Fibroblast of skin of abdomen (primary cell): Measurements from ENCODE around the gene SLAIN2.
A peak's percentile ranks its signal among the peaks of the same experiment; 100 is the strongest.

Source experiments
- DNase-seq: peaks from one replicate; pipeline ENCODE4 v3.0.0-alpha.2; 2013

Gene SLAIN2

DNA sequence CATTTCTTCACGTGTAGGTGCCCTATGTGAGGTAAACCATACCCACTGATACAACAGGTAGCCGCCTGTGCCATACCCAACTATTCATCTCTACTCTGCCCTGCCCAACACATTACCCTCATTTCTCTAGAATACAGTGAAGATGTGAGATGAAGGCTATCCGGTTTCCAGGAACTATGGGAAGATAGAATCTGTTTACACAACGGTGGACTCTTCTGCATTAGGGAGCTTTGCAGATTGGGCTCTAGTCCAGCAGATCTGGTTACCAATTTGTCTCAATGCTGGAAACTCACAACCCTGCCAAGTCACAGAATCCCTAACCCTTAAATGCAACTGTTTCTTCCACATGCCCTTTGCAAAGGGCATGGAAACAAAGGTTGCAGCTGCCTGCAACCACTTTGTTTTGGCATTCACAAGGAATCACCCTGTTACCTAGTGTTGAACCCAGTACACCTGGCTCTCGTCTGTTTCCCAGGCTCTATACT is 6.4 kb upstream of the SLAIN2 start:
- no peak for DNase-seq

DNA sequence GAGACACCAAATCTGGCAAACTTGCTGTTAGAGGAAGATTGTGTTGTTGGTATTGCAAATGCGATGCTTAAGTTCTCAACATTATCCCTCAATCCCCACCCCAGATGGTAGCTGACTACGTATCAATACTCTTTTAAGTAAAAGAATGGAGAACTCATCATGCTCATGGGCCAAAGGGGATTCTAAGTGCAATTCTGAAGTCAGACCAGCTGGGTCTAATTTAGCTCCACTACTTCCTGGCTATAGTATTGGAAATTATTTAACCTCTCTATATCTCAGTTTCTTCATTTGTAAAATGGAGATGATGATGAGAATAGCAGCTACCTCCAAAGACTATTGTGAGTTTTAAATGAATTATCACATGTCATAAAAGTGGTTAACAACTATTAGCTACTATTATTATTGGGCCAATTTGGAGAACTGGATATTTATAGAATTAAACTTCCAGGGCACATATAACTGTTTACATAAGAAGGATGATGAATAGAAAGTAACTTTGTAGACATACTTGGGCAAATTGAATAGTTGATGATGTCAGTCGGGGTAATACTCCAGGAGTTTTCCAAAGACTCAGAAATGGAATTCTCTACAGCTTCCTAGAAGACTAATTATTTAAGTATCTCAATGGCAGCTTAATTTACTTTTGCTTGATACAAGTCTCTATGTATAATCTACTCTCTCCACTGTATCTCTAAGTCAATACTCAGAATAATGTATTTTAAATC is 5.0 kb upstream of the SLAIN2 start:
- DNase-seq, result no peak

DNA sequence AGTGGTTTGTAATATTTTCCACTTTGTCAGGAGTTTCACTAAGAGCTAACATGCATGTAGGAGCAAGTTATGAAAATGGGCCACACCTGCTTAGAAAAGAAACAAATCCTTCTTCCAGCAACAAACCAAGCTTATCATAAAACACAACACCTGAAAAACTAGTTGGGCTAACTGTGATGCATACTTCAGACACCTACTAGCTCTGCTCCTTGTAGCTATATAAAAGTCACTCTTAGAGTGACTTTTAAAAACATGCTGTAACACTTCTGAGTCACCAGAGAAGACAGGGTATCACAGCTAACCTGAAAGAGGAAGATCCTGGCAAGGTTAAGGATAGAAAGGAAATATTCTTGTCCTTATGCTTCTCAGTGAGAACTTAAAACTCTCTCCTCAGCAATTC is 3.6 kb upstream of the SLAIN2 start:
- no peak for DNase-seq

DNA sequence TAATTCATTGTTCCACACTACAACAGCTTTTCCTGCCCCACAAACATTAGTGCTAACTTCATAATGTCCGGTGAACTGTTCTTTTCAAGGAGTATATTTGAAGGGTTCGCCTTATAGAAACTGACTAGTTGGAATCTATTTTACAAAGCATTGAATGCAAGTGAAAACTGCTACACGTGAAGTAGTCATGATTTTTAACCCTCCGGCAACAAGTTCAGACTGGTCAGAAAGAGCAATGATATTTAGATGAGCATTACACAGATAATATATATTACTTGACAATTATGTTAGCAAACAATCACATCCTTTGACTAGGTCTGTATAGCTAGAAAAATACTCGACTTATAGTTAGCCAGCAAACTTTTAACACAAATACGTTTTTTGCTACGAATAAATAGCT is 1.7 kb upstream of the SLAIN2 start:
- no peak for DNase-seq

DNA sequence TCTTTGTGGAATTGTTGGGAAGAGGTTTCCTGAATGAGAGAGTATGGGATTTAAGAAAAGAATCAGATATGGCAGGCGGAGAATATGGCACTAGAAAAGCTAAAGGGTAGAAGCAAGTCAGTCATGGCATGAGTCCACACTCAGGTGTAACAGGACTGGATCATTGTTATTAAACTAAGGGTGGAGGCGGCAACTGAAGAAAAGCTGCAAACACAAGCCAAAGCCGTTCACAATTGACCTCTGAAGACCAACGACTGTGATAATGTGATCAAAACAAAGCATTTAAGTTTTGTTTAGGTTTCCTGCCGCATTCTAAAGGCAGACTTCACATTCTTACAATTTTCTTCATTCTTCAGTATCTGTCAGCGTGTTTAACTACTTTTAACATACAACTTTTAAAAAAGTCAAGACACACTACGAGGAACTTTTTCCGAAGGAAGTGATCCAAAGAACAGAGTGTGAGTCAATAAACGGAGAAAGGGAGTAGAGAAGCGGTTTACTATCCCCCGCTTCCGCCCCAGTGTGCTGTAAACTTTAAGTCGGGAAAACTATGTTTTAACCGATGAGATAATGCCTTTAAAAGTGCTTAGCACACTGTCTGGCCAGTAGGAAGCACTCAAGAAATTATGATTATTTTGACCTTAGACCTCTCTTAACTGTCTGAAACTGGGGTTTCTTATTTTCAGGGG is 909 bp upstream of the SLAIN2 start:
- peak; percentile 63 for DNase-seq

DNA sequence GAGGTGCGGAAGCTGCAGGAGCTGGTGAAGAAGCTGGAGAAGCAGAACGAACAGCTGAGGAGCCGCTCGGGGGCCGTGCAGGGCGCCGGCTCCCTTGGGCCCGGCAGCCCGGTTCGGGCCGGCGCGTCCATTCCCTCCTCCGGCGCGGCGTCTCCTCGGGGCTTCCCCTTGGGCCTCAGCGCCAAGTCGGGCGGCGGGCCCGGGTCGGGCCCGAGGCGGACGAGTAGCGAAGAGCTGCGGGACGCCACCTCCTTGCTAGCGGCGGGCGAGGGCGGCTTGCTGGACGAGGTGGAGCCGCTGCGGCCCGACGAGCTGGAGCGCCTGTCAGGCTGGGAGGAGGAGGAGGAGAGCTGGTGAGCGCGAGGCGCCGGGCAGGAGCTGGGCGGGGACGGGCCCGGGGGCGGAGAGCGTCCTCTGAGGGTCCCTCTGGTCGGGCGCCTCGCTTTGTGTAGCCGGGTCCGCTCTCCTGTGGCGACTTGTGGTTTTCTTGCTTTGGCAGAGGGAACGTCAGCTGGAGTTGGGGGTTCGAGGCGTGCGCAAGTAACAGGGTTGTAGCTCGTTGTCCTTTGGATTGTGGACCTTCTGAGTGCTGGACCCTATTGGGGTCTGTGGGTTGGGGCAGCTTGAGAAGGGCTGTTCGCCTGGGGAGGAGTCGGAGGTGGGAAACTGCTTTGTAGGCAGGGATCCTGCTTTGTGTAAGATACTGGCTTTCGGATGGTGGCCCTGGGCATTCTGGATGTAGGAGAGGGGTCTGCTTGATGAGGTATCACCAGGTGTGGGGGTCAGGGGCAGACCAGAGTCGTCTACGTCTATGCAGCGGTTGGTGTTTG is 662 bp downstream of the SLAIN2 start:
- DNase-seq, result peak; percentile 34

DNA sequence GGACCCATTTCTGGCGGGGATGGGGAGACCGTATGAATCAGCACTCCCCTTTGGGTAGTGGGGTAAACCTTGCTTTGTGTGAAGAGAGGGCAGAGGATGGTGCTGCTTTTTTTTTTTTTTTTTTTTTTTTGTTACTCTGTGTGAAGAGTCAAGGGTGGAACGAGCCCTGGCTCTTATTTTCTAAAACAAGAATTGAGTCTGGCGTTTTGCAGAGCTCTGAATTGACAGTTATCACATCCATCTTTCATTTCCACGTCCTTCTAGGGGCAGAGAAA is 1.2 kb downstream of the SLAIN2 start:
- DNase-seq, result no peak

DNA sequence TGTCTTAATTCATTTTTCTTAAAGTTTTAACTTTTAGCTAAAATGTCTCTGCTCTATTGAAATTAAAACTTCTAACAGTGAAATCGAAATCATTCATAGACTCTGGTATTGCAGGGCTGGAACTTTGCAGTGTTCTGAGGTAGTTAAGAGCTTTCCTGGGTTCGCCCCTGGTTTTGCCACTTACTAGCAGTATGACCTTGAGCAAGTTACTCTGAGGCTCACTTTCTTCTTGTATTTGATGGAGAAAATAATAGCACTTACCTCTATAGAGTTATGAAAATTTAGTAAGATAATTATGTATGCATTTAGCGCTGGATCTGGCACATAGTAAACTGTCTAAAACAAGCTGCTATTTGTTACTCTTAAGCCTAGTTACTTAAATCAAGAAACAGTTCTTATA is 1.7 kb downstream of the SLAIN2 start:
- DNase-seq, result no peak

DNA sequence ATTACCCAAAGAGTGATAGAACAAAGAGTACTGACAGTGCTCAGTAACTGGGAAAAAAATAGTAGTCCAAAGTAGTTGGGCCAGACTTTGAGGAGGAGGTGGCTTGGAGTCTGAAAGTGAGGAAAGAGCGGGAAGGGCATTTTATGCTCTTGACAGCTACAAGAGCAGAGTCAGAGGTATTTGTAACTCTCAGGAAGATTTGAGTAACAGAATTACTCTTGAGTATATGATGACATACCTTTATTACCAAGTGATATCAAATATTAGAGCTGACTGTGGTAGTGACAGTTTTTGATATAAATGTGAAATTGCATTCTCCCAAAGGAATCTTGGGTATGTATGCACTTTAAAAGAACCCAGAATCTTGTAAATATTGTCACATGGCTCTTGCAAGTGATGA is 2.2 kb downstream of the SLAIN2 start:
- peak; percentile 18 for DNase-seq

DNA sequence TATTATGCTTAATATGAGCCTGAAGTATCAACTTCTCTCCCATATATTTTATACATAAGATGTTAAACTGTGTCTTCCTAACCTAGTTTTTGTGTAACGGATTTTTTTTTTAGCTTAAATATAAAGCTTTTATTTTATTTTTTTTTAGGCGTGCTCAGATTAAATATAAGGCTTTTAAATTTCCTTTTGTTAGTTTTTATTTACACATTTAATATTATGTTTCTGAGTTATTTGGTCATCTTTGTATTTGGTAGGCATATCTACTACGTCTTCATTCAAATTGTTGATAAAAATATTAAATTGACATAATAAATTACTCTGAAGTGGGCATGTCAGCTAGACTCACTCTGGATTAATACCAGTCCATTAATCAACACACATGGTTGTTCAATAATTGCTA is 4.2 kb downstream of the SLAIN2 start:
- no peak for DNase-seq

DNA sequence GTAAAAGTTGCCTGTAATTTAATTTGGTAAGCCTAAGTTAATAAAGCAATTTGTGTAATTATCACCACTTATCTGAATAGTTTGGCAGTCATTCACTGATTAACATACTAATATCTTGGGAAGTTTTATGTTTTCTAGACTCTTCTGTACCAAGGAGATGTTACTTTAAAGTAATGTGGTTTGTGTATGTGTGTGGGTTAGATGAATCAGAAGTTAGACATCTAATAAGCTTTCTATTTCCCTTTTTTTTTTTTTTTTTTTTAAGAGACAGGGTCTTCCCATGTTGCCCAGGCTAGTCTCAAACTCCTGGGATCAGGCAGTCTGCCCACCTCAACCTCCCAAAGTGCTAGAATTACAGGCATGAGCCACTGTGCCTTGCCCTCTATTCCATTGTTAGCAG is 5.3 kb downstream of the SLAIN2 start:
- DNase-seq, result peak; percentile 38

DNA sequence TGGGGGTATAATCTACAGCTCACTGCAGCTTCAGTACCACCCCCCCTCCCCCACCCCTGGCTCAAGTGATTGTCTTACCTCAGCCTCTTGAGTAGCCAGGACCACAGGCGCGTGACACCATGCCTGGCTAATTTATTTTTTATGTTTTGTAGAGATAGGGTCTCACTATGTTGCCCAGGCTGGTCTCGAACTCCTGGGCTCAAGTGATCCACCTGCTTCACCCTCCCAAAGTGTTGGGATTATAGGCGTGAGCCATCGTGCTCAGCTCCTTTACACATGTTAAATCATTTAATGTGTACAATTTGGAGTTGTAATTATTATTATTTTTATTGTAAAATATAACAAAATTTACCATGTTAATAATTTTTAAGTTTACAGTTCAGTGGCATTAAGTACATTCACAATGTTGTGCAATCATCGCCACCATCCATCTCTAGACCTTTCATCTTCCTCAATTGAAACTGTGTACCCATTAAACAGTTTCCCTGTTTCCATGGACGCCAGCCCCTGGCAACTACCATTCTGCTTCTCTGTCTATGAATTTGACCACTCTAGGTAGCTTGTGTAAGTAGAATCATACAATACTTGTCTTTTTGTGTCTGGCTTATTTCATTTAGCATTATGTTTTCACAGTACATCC is 6.1 kb downstream of the SLAIN2 start:
- DNase-seq, result no peak

DNA sequence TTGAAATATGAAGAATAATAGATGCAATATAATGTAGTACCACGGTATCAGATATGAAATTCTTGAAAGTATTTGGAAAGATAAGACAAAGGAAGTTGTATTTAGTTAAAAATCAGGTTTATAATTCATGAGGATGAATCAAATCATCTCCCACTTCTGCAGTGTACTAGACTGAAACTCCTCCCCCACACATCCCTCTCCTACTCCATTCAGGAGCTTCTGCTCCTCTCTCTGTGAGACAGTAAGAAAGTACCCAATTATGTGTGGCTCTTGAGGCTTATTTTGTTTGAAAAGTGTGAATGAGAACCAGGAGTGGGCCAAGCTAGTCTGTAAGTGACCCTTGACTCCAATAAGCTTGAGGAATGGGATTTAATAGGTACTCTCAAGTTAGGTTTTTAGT is 9.5 kb downstream of the SLAIN2 start:
- no peak for DNase-seq

DNA sequence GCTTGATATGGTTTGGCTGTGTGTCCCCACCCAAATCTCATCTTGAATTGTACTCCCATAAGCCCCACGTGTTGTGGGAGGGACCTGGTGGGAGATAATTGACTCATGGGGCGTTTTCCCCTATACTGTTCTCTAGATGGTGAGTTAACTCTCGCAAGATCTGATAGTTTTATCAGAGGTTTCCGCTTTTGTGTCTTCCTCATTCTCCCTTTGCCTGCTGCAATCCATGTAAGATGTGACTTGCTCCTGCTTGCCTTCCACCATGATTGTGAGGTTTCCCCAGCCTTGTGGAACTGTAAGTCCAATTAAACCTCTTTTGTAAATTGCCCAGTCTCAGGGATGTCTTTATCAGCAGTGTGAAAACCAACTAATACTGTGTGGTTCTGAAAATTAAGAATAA is 11.5 kb downstream of the SLAIN2 start:
- DNase-seq, result no peak

DNA sequence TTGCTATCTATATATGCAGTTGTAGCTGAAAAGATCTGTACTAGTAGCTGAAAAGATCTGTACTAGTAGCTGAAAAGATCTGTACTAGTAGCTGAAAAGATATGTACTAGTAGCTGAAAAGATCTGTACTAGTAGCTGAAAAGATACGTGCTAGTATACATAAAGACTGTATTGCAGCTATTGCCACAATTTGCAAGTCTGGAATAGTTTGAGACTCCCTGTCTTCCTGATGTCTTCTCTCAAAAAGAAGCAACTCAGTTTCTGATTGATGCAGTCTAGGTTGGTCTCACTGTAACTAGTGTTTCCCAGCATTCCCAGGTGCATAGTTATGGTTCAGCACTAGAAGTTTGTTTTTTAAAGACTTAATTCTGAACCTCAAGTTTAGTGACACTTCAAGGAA is 15.0 kb downstream of the SLAIN2 start:
- no peak for DNase-seq

DNA sequence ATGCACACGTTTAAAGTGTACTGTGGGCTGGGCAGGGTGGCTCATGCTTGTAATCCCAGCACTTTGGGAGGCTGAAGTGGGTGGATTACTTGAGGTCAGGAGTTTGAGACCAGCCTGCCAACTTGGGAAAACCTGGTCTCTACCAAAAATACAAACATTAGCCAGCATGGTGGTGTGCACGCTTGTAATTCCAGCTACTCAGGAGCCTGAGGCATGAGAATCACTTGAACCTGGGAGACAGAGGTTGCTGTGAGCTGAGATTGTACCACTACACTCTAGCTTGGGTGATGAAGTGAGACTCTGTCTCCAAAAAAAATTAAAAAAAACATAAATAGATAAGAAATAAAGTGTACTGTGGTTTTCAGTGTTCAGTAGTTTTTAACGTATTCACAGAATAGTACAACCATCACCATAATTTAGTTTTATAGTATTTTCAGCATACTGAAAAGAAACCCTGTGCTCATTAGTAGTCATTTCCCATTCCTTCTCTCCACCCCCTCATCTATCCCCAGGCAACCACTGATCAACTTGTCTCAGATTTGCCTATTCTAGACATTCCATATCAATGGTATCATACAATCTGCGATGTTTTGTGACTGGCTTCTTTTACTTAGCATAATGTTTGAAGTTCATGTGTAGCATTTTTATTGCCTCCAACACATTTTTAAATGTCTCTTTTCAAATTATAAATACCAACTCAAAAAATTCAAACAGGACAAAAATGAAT is 19.1 kb downstream of the SLAIN2 start:
- peak; percentile 89 for DNase-seq

DNA sequence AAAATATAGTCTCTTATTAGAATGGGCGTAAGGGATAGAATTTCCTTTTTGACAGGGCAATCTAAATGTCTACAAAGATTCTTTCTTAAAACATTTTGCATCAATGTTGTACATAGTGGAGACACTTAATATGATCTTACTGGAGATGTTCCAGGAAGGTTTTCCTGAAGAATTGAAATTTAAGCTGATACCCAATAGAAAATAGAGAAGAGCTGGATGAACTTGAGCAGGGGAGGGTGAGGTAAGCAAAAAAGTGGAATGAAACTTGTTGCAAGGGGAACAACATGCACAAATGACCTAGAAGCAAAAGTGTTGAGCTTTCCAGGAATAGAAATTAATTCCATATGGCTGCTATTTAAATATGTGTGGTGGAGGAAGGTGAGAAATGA is 19.7 kb downstream of the SLAIN2 start:
- DNase-seq, result peak; percentile 72

DNA sequence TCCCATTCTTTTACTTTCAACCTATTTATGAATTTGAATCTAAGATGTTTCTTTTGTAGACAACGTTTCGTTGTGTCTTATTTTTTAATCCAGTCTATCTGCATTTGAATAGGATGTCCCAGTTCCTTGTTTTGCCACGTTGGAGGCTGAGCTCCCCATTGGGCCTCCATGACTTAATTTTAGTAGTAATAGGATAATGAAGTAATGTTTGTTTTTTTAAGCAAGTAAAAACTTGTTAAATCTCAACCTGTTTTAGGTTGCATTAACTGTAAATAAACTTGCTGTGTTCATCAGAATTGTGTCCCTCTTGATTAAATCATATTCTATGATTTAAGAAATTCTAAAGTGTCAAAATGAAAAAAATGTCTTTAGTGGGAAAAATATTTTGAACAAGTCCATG is 25.3 kb downstream of the SLAIN2 start:
- DNase-seq, result no peak

DNA sequence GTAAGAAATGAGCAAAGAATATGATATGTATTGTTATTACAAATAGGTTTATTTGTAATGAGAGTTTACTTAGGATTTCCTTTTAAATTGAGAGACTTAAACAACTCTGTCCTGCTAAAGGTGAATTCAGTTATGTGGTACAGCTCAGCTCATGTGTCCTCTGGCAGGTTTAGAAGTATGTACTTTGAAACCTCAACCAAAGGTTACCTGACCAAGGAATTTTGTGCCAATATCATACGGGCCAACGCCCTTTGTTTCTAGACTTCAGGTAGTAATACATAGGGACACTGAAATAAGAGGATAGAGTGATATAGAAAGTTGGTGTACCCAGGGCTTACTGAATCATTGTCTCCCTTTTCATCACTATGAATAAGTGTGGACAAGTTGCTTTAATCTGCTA is 25.7 kb downstream of the SLAIN2 start:
- DNase-seq, result no peak

DNA sequence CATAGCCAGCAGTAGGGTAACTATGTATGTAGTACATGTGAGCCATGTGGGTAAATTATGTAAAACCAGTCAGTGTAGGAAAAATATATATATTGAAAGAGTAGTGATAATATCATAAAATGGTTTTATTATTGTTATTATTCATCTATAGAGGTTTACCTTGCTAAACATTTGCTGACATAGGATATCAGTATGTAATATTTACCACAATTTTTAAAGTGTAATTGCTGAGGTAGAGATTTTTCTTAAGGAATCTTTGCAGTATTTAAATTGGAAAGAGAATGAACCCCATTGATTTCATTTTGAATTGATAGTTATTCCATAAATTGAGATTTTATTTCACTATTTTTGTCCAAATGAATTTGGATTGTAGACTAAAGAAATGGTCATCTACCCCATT is 27.1 kb downstream of the SLAIN2 start:
- no peak for DNase-seq

DNA sequence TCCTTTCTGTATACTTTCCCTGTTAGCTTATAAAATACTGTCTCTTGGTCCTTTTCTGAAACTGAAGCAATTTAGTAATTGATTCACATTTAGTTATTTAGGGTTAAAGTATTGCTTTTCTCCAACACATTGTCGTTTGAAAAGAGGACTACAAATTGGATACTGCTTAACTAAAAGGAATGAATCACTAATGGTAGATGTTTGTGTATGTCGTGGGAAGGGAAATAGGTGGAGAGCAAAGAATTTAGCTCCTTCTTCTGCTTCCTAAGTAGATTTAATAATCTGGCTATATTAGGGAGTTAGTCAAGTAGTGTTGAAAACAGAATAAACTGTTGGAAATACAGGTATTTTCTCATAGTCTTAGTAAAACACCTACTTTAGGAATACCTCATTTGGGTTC is 27.9 kb downstream of the SLAIN2 start:
- DNase-seq, result no peak

DNA sequence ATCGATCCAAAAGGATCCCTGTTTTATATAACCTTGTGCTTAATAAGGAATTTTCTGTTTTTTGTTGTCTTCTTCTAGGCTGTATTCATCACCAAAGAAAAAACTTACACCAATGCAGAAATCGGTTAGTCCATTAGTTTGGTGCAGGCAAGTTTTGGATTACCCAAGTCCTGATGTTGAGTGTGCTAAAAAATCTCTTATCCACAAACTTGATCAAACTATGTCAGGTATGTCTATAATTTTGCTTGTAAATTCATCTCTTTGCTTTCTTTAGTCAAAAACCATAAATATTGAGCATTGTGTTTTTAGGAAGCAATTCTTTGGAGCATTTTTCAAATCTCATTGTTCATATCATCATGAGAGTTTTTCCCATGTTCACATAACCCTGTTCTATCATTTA is 28.4 kb downstream of the SLAIN2 start:
- DNase-seq, result no peak
